ENCODE measurements around the gene DKKL1.

GRCh38 chr19:49393881-49394280 lies 30.2 kb downstream of the DKKL1 start:
- TF ChIP-seq CTCF (conservative IDR thresholded peaks at IDR 0.05 in 1 of 2, IDR thresholded peaks at IDR 0.05 in 1 of 2; ENCODE audit: extremely low read depth in 1 of 2, insufficient read depth in 1 of 2, low read depth in 1 of 2, low read length in 2 of 2), result no peak
- no peak for TF ChIP-seq EZH2 (IDR thresholded peaks at IDR 0.05; ENCODE audit: borderline replicate concordance, low read length)
